ENCODE measurements around the gene TLR9. TPM values are rescaled to one million over a fixed set of nuclear protein-coding genes. Genes with fewer than 3 reads are reported as not detected.
"Not testable (repeated sequence)": the region's sequence is repeated elsewhere in the genome, so short reads cannot be mapped to it uniquely, and the experiment has no call there.

Gene TLR9
- total RNA-seq, 1 experiment from 2014 or later: not detected

GRCh38 chr3:52272831-52273230, 47.4 kb upstream of the TLR9 start:
- Histone ChIP-seq H3K79me2 (ENCODE audit: low read length) (peaks cover 100% of the 10 kb centered on the region), H3K4me2 (ENCODE audit: low read length) (no peak overlapping the region), H3K27me3 (ENCODE audit: low read length) (no peaks in the 10 kb centered on the region), H3K4me3 (ENCODE audit: low read length) (no peak overlapping the region), H3K4me1 (ENCODE audit: insufficient read depth, low read length) (peaks cover 23% of the 10 kb centered on the region), H3K36me3 (ENCODE audit: low read depth, low read length) (peaks cover 54% of the 10 kb centered on the region), H3K9ac (ENCODE audit: low read length) (no peak overlapping the region), H3K27ac (ENCODE audit: low read length) (no peak overlapping the region), H3K9me3 (ENCODE audit: low read length) (no peaks in the 10 kb centered on the region), H2AFZ (ENCODE audit: low read length) (no peak overlapping the region), H3F3A (ENCODE audit: low read length, unreplicated experiment) (peaks cover 7% of the 10 kb centered on the region), H4K20me1 (ENCODE audit: low read length) (peaks cover 81% of the 10 kb centered on the region), H3K9me2 (replicated peaks; ENCODE audit: low read length) (no peaks in the 10 kb centered on the region)
- CTCF ChIA-PET: no interaction called here
- intact Hi-C loops (cut with micrococcal nuclease): no loop called here
- TF ChIP-seq CTCF (conservative IDR thresholded peaks at IDR 0.05; ENCODE audit: low read depth, low read length) (no peak), EZH2phosphoT487 (IDR thresholded peaks at IDR 0.05; ENCODE audit: borderline replicate concordance, low read length) (no peak), EZH2 (IDR thresholded peaks at IDR 0.05; ENCODE audit: low read length, unreplicated experiment) (no peak)
- no TSS peak for BruUV-seq (replicated peaks)
- DNase-seq: no peak
- POLR2A ChIA-PET (ENCODE audit: unreplicated experiment): no interaction called here
- no peak for ATAC-seq

- Histone ChIP-seq H4K20me1 (ENCODE audit: low read length) (peaks cover 84% of the 10 kb centered on the region), H3K4me1 (ENCODE audit: insufficient read depth, low read length) (peaks cover 26% of the 10 kb centered on the region), H3K79me2 (ENCODE audit: low read length) (peaks cover 100% of the 10 kb centered on the region), H3K36me3 (ENCODE audit: low read depth, low read length) (peaks cover 61% of the 10 kb centered on the region)
- H2AFZ ChIP-seq (ENCODE audit: low read length); intact Hi-C loops (cut with micrococcal nuclease); POLR2A ChIA-PET (ENCODE audit: unreplicated experiment); BruUV-seq (replicated peaks); H3K4me2 ChIP-seq (ENCODE audit: low read length); H3K27me3 ChIP-seq (ENCODE audit: low read length); H3K9ac ChIP-seq (ENCODE audit: low read length); H3F3A ChIP-seq (ENCODE audit: low read length, unreplicated experiment); DNase-seq; H3K9me2 ChIP-seq (replicated peaks; ENCODE audit: low read length); H3K27ac ChIP-seq (ENCODE audit: low read length); ATAC-seq; H3K4me3 ChIP-seq (ENCODE audit: low read length); CTCF ChIA-PET; H3K9me3 ChIP-seq (ENCODE audit: low read length): not testable (repeated sequence)
These were observed 46.7 kb upstream of the TLR9 start for GRCh38 chr3:52272172-52272571.

- H3K27ac ChIP-seq (ENCODE audit: low read length): no peak overlapping the region
- no peaks in the 10 kb centered on the region for H3K27me3 ChIP-seq (ENCODE audit: low read length)
- intact Hi-C loops (cut with micrococcal nuclease): no loop called here
- no peak overlapping the region for H3K4me2 ChIP-seq (ENCODE audit: low read length)
- ChIA-PET CTCF (interaction anchor here (0.7 kb wide), 1 partner anchor 37 kb away, joined by 3 read pairs; no protein-coding TSS in a partner anchor), POLR2A (ENCODE audit: unreplicated experiment) (no interaction called here)
- peaks cover 12% of the 10 kb centered on the region for H3K4me1 ChIP-seq (ENCODE audit: insufficient read depth, low read length)
- H2AFZ ChIP-seq (ENCODE audit: low read length): no peak overlapping the region
- H3K9me2 ChIP-seq (replicated peaks; ENCODE audit: low read length): no peaks in the 10 kb centered on the region
- H3K9ac ChIP-seq (ENCODE audit: low read length): no peak overlapping the region
- ATAC-seq (no peak), DNase-seq (no peak)
- peaks cover 73% of the 10 kb centered on the region for H4K20me1 ChIP-seq (ENCODE audit: low read length)
- no peak for TF ChIP-seq EZH2 (IDR thresholded peaks at IDR 0.05; ENCODE audit: low read length, unreplicated experiment)
- no peak for TF ChIP-seq EZH2phosphoT487 (IDR thresholded peaks at IDR 0.05; ENCODE audit: borderline replicate concordance, low read length)
- no peak for TF ChIP-seq CTCF (conservative IDR thresholded peaks at IDR 0.05; ENCODE audit: low read depth, low read length)
- H3F3A ChIP-seq (ENCODE audit: low read length, unreplicated experiment): peaks cover 7% of the 10 kb centered on the region
- H3K36me3 ChIP-seq (ENCODE audit: low read depth, low read length): peaks cover 77% of the 10 kb centered on the region
- no peak overlapping the region for H3K4me3 ChIP-seq (ENCODE audit: low read length)
- no TSS peak for BruUV-seq (replicated peaks)
- no peaks in the 10 kb centered on the region for H3K9me3 ChIP-seq (ENCODE audit: low read length)
- peaks cover 96% of the 10 kb centered on the region for H3K79me2 ChIP-seq (ENCODE audit: low read length)
These were observed 44.9 kb upstream of the TLR9 start for GRCh38 chr3:52270252-52270754.
